Measurements from ENCODE around the gene RPS27. TPM values are rescaled to one million over a fixed set of nuclear protein-coding genes. Genes with fewer than 3 reads are reported as not detected.

Gene RPS27
- total and polyA plus RNA-seq, 3 experiments from 2014 or later: 1,959 to 20,406 (median 2,149) TPM

DNA sequence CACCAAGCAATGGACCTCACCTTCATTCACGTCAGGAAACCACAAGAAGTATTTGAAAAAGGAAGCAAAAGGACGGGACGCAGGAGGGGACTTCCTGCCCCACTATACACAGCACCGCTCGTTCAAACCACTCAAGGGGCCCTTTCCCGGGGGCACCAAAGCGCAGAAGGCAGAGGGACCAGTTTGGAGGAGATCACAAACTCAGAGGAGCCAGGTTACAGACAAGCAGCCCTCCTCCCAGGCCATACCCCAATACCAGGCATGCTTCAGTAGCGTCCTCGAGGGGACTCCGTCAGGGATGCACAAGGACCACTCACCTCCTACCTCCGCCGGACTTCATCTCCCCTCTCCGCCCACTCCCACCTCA, 32.8 kb upstream of the RPS27 start:
- H3K4me1 Mint-ChIP-seq: peaks cover 50 to 68% (median 53%) of the 10 kb centered on the region in 3 donors
- peak; percentile 29 to 66 (median 51) for DNase-seq
- ChIA-PET POLR2A (interaction anchor here (1.0 to 5.8 kb wide), 6 partner anchors 10 to 174 kb away, joined by 3 to 55 read pairs (median 13); partner anchors contain the start of genes CREB3L4, DENND4B, GATAD2B and JTB), CTCF (interaction anchor here (4.4 kb wide), 1 partner anchor 12 kb away, joined by 46 read pairs; the partner anchor contains the start of gene DENND4B)
- peak overlapping the region; percentile 61 to 98 (median 98) for H3K27ac Mint-ChIP-seq
- no peaks in the 10 kb centered on the region for H3K9me3 Mint-ChIP-seq
- no peaks in the 10 kb centered on the region for H3K9me3 ChIP-seq (ENCODE audit: low read length)
- peak overlapping the region; percentile 74 for H3K4me3 ChIP-seq (ENCODE audit: low read length)
- H3K36me3 ChIP-seq (ENCODE audit: insufficient read depth, low read length): peaks cover 14% of the 10 kb centered on the region
- peak overlapping the region; percentile 78 for H3K27ac ChIP-seq (ENCODE audit: low read depth, low read length)
- no peaks in the 10 kb centered on the region for H3K27me3 Mint-ChIP-seq
- peak overlapping the region; percentile 93 to 99 (median 98) for H3K4me3 Mint-ChIP-seq
- H3K27me3 ChIP-seq (ENCODE audit: insufficient read depth, low read length, poor library complexity, severe bottlenecking): no peaks in the 10 kb centered on the region
- H3K4me1 ChIP-seq (ENCODE audit: insufficient read depth, low read length): peaks cover 49% of the 10 kb centered on the region
- H3K36me3 Mint-ChIP-seq: peaks cover 4 to 46% (median 9%) of the 10 kb centered on the region in 3 donors

DNA sequence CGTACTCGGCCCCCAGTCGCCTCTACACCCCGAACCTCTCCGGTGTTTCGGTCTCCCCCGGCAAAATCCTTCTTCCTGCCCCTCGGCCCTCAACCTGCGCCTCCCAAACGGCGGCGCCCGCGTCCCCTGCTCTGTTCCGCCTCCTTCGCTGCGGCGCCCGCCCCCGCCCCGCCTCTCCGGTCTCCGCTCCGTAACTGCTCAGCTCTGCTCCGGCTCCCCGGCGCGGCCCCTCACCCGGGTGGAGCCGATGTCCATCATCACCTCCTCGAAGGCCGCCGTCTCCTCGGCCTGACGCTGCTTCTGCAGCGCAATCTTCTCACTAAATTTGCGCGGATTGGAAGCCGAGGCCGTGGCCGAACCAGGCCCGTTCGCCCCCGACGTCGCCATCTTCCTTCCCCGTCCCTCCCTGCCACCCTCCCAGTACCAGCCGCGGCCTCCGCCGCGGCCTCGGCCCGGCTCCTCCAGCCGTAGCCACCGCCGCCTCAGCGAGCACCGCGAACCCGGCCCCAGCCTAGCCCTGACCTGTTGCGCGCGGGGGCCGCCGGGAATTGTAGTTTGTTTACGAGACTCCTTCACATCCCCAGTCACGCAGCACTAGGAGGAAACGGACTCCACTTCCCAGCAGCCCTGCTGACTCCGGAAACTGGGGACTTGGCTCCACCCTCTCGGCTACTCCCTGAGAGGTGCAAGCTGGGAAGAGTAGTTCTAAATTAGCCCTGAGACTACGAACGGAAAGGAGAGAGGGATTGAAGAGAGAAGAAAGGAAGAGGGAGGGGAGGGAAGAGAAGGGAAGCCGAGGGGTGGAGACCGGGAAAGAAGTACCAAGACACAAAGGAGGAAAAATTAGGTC, 32.2 kb upstream of the RPS27 start, which contains the start of gene CRTC2:
Gene CRTC2 (minus strand): TSS at position 502 of the 850 bp plus-strand sequence. CDS start 115 bp downstream, at position 387.
- Histone ChIP-seq H3K36me3 (ENCODE audit: insufficient read depth, low read length) (peaks cover 14% of the 10 kb centered on the region), H3K27me3 (ENCODE audit: insufficient read depth, low read length, poor library complexity, severe bottlenecking) (no peaks in the 10 kb centered on the region), H3K4me1 (ENCODE audit: insufficient read depth, low read length) (peaks cover 52% of the 10 kb centered on the region), H3K9me3 (ENCODE audit: low read length) (no peaks in the 10 kb centered on the region), H3K4me3 (ENCODE audit: low read length) (peak within 1 kb of the TSS; percentile 74), H3K27ac (ENCODE audit: low read depth, low read length) (peak within 1 kb of the TSS; percentile 78)
- Mint-ChIP-seq H3K36me3 (peaks cover 4 to 43% (median 7%) of the 10 kb centered on the region in 3 donors), H3K27ac (peak within 1 kb of the TSS; percentile 61 to 98 (median 98)), H3K9me3 (no peaks in the 10 kb centered on the region), H3K27me3 (no peaks in the 10 kb centered on the region), H3K4me1 (peaks cover 51 to 70% (median 57%) of the 10 kb centered on the region in 3 donors), H3K4me3 (peak within 1 kb of the TSS; percentile 93 to 99 (median 98))
- ChIA-PET CTCF (interaction anchor here (1.3 to 4.4 kb wide), 3 partner anchors 10 to 19 kb away, joined by 3 to 46 read pairs (median 6); partner anchors contain the start of genes DENND4B and JTB), POLR2A (interaction anchor here (0.8 to 5.8 kb wide), 9 partner anchors 9 to 1315 kb away, joined by 3 to 55 read pairs (median 6); partner anchors contain the start of genes CLK2, CREB3L4, DENND4B and GATAD2B)
- DNase-seq: peak; percentile 95 to 98 (median 95)

DNA sequence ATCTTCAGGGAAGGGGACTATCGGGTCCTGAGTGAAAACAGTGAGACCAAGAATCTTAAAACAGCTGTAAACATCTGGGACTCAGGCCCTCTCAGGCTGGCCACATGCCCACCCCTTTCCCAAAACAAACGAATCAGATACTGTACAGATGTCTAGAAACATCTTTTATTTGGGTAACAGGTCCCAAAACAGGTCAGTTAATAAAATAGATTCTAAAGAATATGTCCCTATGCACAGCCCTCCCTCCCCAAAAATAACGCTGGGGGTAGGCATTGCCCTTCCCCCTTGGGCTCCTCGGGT, 31.7 kb upstream of the RPS27 start:
- Histone ChIP-seq H3K9me3 (ENCODE audit: low read length) (no peaks in the 10 kb centered on the region), H3K27ac (ENCODE audit: low read depth, low read length) (peak overlapping the region; percentile 78), H3K4me3 (ENCODE audit: low read length) (peak overlapping the region; percentile 74), H3K36me3 (ENCODE audit: insufficient read depth, low read length) (peaks cover 9% of the 10 kb centered on the region), H3K27me3 (ENCODE audit: insufficient read depth, low read length, poor library complexity, severe bottlenecking) (no peaks in the 10 kb centered on the region), H3K4me1 (ENCODE audit: insufficient read depth, low read length) (peaks cover 53% of the 10 kb centered on the region)
- POLR2A ChIA-PET: interaction anchor here (0.8 to 5.8 kb wide), 7 partner anchors 8 to 1314 kb away, joined by 3 to 55 read pairs (median 6); partner anchors contain the start of genes CLK2, CREB3L4, DENND4B and GATAD2B
- H3K27me3 Mint-ChIP-seq: no peaks in the 10 kb centered on the region
- H3K36me3 Mint-ChIP-seq: peaks cover 4 to 42% (median 4%) of the 10 kb centered on the region in 3 donors
- H3K27ac Mint-ChIP-seq: peak overlapping the region; percentile 61 to 98 (median 98)
- no peaks in the 10 kb centered on the region for H3K9me3 Mint-ChIP-seq
- CTCF ChIA-PET: interaction anchor here (1.3 to 4.4 kb wide), 3 partner anchors 9 to 19 kb away, joined by 3 to 46 read pairs (median 6); partner anchors contain the start of genes DENND4B and JTB
- H3K4me3 Mint-ChIP-seq: peak overlapping the region; percentile 93 to 99 (median 98)
- no peak for DNase-seq
- H3K4me1 Mint-ChIP-seq: peaks cover 53 to 72% (median 61%) of the 10 kb centered on the region in 3 donors

GRCh38 chr1:153959454-153959853, 31.1 kb upstream of the RPS27 start:
- Mint-ChIP-seq H3K36me3 (peaks cover 0 to 36% (median 0%) of the 10 kb centered on the region in 3 donors), H3K4me1 (peaks cover 53 to 72% (median 61%) of the 10 kb centered on the region in 3 donors), H3K4me3 (peak overlapping the region in 5 of 7 donors; percentile 16 to 99 (median 58)), H3K9me3 (no peaks in the 10 kb centered on the region), H3K27ac (peak overlapping the region in 6 of 8 donors; percentile 70 to 98 (median 91)), H3K27me3 (no peaks in the 10 kb centered on the region)
- Histone ChIP-seq H3K36me3 (ENCODE audit: insufficient read depth, low read length) (peaks cover 4% of the 10 kb centered on the region), H3K27ac (ENCODE audit: low read depth, low read length) (no peak overlapping the region), H3K4me3 (ENCODE audit: low read length) (no peak overlapping the region), H3K27me3 (ENCODE audit: insufficient read depth, low read length, poor library complexity, severe bottlenecking) (no peaks in the 10 kb centered on the region), H3K4me1 (ENCODE audit: insufficient read depth, low read length) (peaks cover 53% of the 10 kb centered on the region), H3K9me3 (ENCODE audit: low read length) (no peaks in the 10 kb centered on the region)
- POLR2A ChIA-PET: interaction anchor here (0.8 to 5.8 kb wide), 5 partner anchors 8 to 1314 kb away, joined by 3 to 55 read pairs (median 5); partner anchors contain the start of genes CLK2, CREB3L4, DENND4B and GATAD2B
- CTCF ChIA-PET: interaction anchor here (1.3 to 4.4 kb wide), 3 partner anchors 9 to 18 kb away, joined by 3 to 46 read pairs (median 6); partner anchors contain the start of genes DENND4B and JTB
- no peak for DNase-seq

GRCh38 chr1:153960206-153960605, 30.4 kb upstream of the RPS27 start:
- Histone ChIP-seq H3K9me3 (ENCODE audit: low read length) (no peaks in the 10 kb centered on the region), H3K27me3 (ENCODE audit: insufficient read depth, low read length, poor library complexity, severe bottlenecking) (no peaks in the 10 kb centered on the region), H3K36me3 (ENCODE audit: insufficient read depth, low read length) (no peaks in the 10 kb centered on the region), H3K4me3 (ENCODE audit: low read length) (no peak overlapping the region), H3K4me1 (ENCODE audit: insufficient read depth, low read length) (peaks cover 48% of the 10 kb centered on the region), H3K27ac (ENCODE audit: low read depth, low read length) (no peak overlapping the region)
- Mint-ChIP-seq H3K27ac (peak overlapping the region in 2 of 8 donors; percentile 70 to 84), H3K36me3 (peaks cover 0 to 30% (median 0%) of the 10 kb centered on the region in 3 donors), H3K27me3 (no peaks in the 10 kb centered on the region), H3K4me3 (peak overlapping the region in 2 of 7 donors; percentile 16 to 99), H3K4me1 (peaks cover 50 to 66% (median 60%) of the 10 kb centered on the region in 3 donors), H3K9me3 (no peaks in the 10 kb centered on the region)
- ChIA-PET CTCF (no interaction called here), POLR2A (interaction anchor here (5.8 kb wide), 1 partner anchor 14 kb away, joined by 55 read pairs; the partner anchor contains the start of gene DENND4B)
- no peak for DNase-seq

GRCh38 chr1:153961421-153961820, 29.1 kb upstream of the RPS27 start:
- H3K9me3 ChIP-seq (ENCODE audit: low read length): no peaks in the 10 kb centered on the region
- peak overlapping the region; percentile 1 to 92 (median 72) for H3K27ac Mint-ChIP-seq
- H3K4me1 Mint-ChIP-seq: peaks cover 50 to 64% (median 62%) of the 10 kb centered on the region in 3 donors
- H3K27ac ChIP-seq (ENCODE audit: low read depth, low read length): no peak overlapping the region
- peaks cover 0 to 30% (median 0%) of the 10 kb centered on the region in 3 donors for H3K36me3 Mint-ChIP-seq
- CTCF ChIA-PET: no interaction called here
- no peaks in the 10 kb centered on the region for H3K9me3 Mint-ChIP-seq
- H3K4me3 Mint-ChIP-seq: peak overlapping the region in 5 of 7 donors; percentile 8 to 91 (median 33)
- H3K27me3 ChIP-seq (ENCODE audit: insufficient read depth, low read length, poor library complexity, severe bottlenecking): no peaks in the 10 kb centered on the region
- no peak overlapping the region for H3K4me3 ChIP-seq (ENCODE audit: low read length)
- no peak for DNase-seq
- peaks cover 49% of the 10 kb centered on the region for H3K4me1 ChIP-seq (ENCODE audit: insufficient read depth, low read length)
- H3K27me3 Mint-ChIP-seq: no peaks in the 10 kb centered on the region
- H3K36me3 ChIP-seq (ENCODE audit: insufficient read depth, low read length): no peaks in the 10 kb centered on the region
- POLR2A ChIA-PET: interaction anchor here (0.6 kb wide), 1 partner anchor 33 kb away, joined by 3 read pairs; no protein-coding TSS in a partner anchor

GRCh38 chr1:153962088-153963029, 28.2 kb upstream of the RPS27 start:
- no peaks in the 10 kb centered on the region for H3K9me3 Mint-ChIP-seq
- ChIA-PET CTCF (interaction anchor here (0.7 to 3.2 kb wide), 6 partner anchors 12 to 25 kb away, joined by 3 to 19 read pairs (median 6); partner anchors contain the start of genes DENND4B, JTB and RAB13), POLR2A (interaction anchor here (0.5 to 2.9 kb wide), 7 partner anchors 14 to 209 kb away, joined by 3 to 23 read pairs (median 4); partner anchors contain the start of genes DENND4B and JTB)
- H3K27ac ChIP-seq (ENCODE audit: low read depth, low read length): peak overlapping the region; percentile 80
- H3K9me3 ChIP-seq (ENCODE audit: low read length): no peaks in the 10 kb centered on the region
- no peak for DNase-seq
- no peaks in the 10 kb centered on the region for H3K36me3 ChIP-seq (ENCODE audit: insufficient read depth, low read length)
- H3K4me3 ChIP-seq (ENCODE audit: low read length): peak overlapping the region; percentile 83
- H3K4me3 Mint-ChIP-seq: peak overlapping the region; percentile 83 to 96 (median 90)
- peaks cover 48 to 62% (median 60%) of the 10 kb centered on the region in 3 donors for H3K4me1 Mint-ChIP-seq
- peaks cover 44% of the 10 kb centered on the region for H3K4me1 ChIP-seq (ENCODE audit: insufficient read depth, low read length)
- H3K27me3 Mint-ChIP-seq: no peaks in the 10 kb centered on the region
- no peaks in the 10 kb centered on the region for H3K27me3 ChIP-seq (ENCODE audit: insufficient read depth, low read length, poor library complexity, severe bottlenecking)
- peaks cover 0 to 36% (median 0%) of the 10 kb centered on the region in 3 donors for H3K36me3 Mint-ChIP-seq
- H3K27ac Mint-ChIP-seq: peak overlapping the region; percentile 80 to 100 (median 96)
